Erythroblast (primary cell): ENCODE results near the gene PLEKHM3.

Experiments
- GATA1 ChIP-seq: IDR thresholded peaks from 2 replicates; pipeline ENCODE4 v1.6.1; 2011; ENCODE audit warnings: low read depth, mild to moderate bottlenecking, control low read depth, low read length, moderate library complexity
- POLR2A ChIP-seq: IDR thresholded peaks from 2 replicates; pipeline ENCODE4 v1.6.1; 2011; ENCODE audit warnings: mild to moderate bottlenecking, low read length

DNA sequence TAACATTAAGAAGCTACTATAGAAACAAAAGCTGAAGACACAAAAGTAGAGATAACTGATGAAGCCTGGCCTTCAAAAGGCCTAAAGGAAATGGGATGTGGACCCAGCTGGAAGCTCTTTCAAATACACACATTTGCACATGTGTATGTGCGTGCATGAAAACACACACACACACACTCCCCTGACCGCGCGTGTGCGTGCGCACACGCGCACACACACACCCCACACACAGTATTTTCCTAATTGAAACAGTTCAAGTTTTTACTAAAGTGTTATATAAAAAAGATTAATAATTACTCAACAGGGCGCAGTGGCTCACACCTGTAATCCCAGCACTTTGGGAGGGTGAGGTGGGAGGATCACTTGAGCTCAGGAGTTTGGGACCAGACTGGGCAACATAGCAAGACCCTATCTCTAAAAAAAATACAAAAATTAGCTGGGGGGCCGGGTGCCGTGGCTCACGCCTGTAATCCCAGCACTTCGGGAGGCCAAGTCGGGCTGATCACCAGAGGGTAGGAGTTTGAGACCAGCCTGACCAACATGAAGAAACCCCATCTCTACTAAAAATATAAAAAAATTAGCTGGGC lies 111.5 kb downstream of the PLEKHM3 start:
- TF ChIP-seq POLR2A = no peak
- TF ChIP-seq GATA1 = no peak
